ENCODE data around the gene PCDH15. TPM values are rescaled to one million over a fixed set of nuclear protein-coding genes. Genes with fewer than 3 reads are reported as not detected.

Gene PCDH15
- polyA plus RNA-seq, 1 of the 3 experiments (the other 2 are of a cell fraction), result 0.03 TPM

DNA sequence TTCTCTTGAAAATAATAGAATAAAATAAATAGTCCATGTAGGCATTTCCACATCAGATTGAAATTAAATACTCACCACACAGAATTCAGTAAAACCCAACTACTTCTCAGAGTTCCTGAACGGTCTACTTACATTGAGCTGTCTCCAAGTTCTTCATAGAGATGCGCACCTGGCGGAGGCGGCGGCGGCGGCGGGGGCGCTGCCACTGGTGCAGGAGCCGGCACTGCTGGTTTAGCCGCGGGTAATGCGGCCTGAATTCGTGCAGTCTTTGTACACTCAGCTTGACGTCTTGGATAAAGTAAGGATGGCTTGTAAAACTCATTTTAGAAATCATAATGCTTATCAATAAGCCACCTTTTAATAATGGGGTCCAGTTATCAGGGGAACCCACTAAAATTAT, 973.8 kb downstream of the PCDH15 start:
- H3K4me2 ChIP-seq, result no peak overlapping the region
- no peaks in the 10 kb centered on the region for H3K79me2 ChIP-seq (ENCODE audit: insufficient read depth)
- no peaks in the 10 kb centered on the region for H3K4me1 ChIP-seq (ENCODE audit: control insufficient read depth in 1 of 2, insufficient read depth in 2 of 2, low read depth in 1 of 2, low read length in 1 of 2)
- no peak overlapping the region for H3K9ac ChIP-seq
- no peaks in the 10 kb centered on the region for H3K9me3 ChIP-seq
- H3K27ac ChIP-seq (ENCODE audit: low read depth in 2 of 2, low read length in 1 of 2), result no peak overlapping the region
- H3K4me3 ChIP-seq (ENCODE audit: low read depth in 2 of 2, low read length in 1 of 2), result no peak overlapping the region
- no peak for DNase-seq
- 82% methylated on average over 15 of the region's 15 CpGs for WGBS (ENCODE audit: low lambda C conversion rate)
- TF ChIP-seq YY1 (IDR thresholded peaks at IDR 0.05; ENCODE audit: low read depth) (no peak), RXRA (IDR thresholded peaks at IDR 0.05; ENCODE audit: borderline replicate concordance, low read depth) (no peak), JUND (IDR thresholded peaks at IDR 0.05) (no peak), GATA2 (CRISPR knock-in tag; IDR thresholded peaks at IDR 0.05) (no peak)
- CTCF ChIA-PET, result no interaction called here
- H4K20me1 ChIP-seq (ENCODE audit: insufficient read depth), result no peaks in the 10 kb centered on the region
- H2AFZ ChIP-seq (ENCODE audit: low read depth), result no peak overlapping the region
- POLR2A ChIA-PET, result no interaction called here
- no peaks in the 10 kb centered on the region for H3F3A ChIP-seq (replicated peaks; ENCODE audit: insufficient read depth)
- no peaks in the 10 kb centered on the region for H3K36me3 ChIP-seq (replicated peaks in 1 of 2; ENCODE audit: control insufficient read depth in 1 of 2, insufficient read depth in 2 of 2, low read length in 1 of 2)
- no peaks in the 10 kb centered on the region for H3K9me2 ChIP-seq
- H3K27me3 ChIP-seq (ENCODE audit: insufficient read depth), result no peaks in the 10 kb centered on the region

DNA sequence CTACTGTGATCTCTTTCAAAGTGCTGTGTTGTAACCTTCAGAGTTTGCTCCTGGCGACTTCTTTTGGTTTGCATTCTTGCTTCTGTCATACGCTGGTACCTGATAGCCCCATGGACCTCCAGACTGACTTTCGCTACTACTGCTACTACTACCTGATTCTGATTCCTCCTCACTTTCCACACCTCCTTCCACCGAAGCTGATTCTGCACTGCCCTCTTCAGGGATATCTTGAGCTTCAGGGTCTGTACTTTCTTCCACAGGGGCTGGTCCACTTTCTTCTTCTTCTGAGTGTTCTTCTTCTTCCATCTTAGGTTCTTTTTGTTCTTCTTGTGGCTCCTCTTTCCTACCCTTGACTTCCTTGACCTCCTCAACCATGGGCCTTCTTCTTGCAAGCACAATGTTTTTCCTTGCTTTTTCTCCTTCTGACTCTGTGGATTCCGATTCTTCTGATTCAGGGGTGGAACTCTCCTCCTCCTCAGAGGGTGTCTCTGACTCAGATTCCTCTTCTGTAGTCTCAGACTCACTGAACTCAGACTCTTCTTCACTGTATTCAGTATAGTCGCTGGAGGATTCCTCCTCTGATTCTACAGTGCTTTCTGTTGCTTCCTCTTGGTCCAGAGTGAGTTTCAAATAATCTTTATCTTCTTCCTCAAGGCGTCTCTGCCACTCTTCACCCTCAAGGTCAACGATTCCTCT, 992.2 kb downstream of the PCDH15 start:
- Histone ChIP-seq H3K27me3 (ENCODE audit: insufficient read depth) (no peaks in the 10 kb centered on the region), H3K36me3 (replicated peaks in 1 of 2; ENCODE audit: control insufficient read depth in 1 of 2, insufficient read depth in 2 of 2, low read length in 1 of 2) (no peaks in the 10 kb centered on the region), H3K4me3 (ENCODE audit: low read depth in 2 of 2, low read length in 1 of 2) (no peak overlapping the region), H3K4me1 (ENCODE audit: control insufficient read depth in 1 of 2, insufficient read depth in 2 of 2, low read depth in 1 of 2, low read length in 1 of 2) (no peaks in the 10 kb centered on the region), H3K79me2 (ENCODE audit: insufficient read depth) (no peaks in the 10 kb centered on the region), H3K27ac (ENCODE audit: low read depth in 2 of 2, low read length in 1 of 2) (no peak overlapping the region), H3F3A (replicated peaks; ENCODE audit: insufficient read depth) (no peaks in the 10 kb centered on the region), H3K9me3 (no peaks in the 10 kb centered on the region), H3K9me2 (no peaks in the 10 kb centered on the region), H4K20me1 (ENCODE audit: insufficient read depth) (no peaks in the 10 kb centered on the region), H3K9ac (no peak overlapping the region), H3K4me2 (no peak overlapping the region), H2AFZ (ENCODE audit: low read depth) (no peak overlapping the region)
- DNase-seq, result no peak
- WGBS (ENCODE audit: low lambda C conversion rate), result 40% methylated on average over 8 of the region's 8 CpGs
- ChIA-PET CTCF (interaction anchor here (1.5 kb wide), 1 partner anchor 208 kb away, joined by 3 read pairs; no protein-coding TSS in a partner anchor), POLR2A (no interaction called here)
- TF ChIP-seq, protein P1, sequence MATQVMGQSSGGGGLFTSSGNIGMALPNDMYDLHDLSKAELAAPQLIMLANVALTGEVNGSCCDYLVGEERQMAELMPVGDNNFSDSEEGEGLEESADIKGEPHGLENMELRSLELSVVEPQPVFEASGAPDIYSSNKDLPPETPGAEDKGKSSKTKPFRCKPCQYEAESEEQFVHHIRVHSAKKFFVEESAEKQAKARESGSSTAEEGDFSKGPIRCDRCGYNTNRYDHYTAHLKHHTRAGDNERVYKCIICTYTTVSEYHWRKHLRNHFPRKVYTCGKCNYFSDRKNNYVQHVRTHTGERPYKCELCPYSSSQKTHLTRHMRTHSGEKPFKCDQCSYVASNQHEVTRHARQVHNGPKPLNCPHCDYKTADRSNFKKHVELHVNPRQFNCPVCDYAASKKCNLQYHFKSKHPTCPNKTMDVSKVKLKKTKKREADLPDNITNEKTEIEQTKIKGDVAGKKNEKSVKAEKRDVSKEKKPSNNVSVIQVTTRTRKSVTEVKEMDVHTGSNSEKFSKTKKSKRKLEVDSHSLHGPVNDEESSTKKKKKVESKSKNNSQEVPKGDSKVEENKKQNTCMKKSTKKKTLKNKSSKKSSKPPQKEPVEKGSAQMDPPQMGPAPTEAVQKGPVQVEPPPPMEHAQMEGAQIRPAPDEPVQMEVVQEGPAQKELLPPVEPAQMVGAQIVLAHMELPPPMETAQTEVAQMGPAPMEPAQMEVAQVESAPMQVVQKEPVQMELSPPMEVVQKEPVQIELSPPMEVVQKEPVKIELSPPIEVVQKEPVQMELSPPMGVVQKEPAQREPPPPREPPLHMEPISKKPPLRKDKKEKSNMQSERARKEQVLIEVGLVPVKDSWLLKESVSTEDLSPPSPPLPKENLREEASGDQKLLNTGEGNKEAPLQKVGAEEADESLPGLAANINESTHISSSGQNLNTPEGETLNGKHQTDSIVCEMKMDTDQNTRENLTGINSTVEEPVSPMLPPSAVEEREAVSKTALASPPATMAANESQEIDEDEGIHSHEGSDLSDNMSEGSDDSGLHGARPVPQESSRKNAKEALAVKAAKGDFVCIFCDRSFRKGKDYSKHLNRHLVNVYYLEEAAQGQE (IDR thresholded peaks at IDR 0.05; ENCODE audit: low read depth, low read length), result no peak
- TF ChIP-seq, protein P2, sequence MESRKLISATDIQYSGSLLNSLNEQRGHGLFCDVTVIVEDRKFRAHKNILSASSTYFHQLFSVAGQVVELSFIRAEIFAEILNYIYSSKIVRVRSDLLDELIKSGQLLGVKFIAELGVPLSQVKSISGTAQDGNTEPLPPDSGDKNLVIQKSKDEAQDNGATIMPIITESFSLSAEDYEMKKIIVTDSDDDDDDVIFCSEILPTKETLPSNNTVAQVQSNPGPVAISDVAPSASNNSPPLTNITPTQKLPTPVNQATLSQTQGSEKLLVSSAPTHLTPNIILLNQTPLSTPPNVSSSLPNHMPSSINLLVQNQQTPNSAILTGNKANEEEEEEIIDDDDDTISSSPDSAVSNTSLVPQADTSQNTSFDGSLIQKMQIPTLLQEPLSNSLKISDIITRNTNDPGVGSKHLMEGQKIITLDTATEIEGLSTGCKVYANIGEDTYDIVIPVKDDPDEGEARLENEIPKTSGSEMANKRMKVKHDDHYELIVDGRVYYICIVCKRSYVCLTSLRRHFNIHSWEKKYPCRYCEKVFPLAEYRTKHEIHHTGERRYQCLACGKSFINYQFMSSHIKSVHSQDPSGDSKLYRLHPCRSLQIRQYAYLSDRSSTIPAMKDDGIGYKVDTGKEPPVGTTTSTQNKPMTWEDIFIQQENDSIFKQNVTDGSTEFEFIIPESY (IDR thresholded peaks at IDR 0.05; ENCODE audit: borderline replicate concordance, low read depth), result no peak
- TF ChIP-seq, protein P3, sequence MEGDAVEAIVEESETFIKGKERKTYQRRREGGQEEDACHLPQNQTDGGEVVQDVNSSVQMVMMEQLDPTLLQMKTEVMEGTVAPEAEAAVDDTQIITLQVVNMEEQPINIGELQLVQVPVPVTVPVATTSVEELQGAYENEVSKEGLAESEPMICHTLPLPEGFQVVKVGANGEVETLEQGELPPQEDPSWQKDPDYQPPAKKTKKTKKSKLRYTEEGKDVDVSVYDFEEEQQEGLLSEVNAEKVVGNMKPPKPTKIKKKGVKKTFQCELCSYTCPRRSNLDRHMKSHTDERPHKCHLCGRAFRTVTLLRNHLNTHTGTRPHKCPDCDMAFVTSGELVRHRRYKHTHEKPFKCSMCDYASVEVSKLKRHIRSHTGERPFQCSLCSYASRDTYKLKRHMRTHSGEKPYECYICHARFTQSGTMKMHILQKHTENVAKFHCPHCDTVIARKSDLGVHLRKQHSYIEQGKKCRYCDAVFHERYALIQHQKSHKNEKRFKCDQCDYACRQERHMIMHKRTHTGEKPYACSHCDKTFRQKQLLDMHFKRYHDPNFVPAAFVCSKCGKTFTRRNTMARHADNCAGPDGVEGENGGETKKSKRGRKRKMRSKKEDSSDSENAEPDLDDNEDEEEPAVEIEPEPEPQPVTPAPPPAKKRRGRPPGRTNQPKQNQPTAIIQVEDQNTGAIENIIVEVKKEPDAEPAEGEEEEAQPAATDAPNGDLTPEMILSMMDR (IDR thresholded peaks at IDR 0.05), result no peak
- TF ChIP-seq RAD21 (IDR thresholded peaks at IDR 0.05; ENCODE audit: low read length), result peak; percentile 21; the same call in 1 of the 2 replicates
